Activated gamma-delta T cell (primary cell): ENCODE results near the gene ALPI.

Experiments
- DNase-seq: peaks from one replicate; lab custom pipeline; 2025; lab: John Stamatoyannopoulos, UW

ALPI gene

GRCh38 chr2:232497348-232497747 lies 41.4 kb downstream of the ALPI start:
- DNase-seq: no peak

GRCh38 chr2:232498452-232498851 lies 42.5 kb downstream of the ALPI start:
- no peak for DNase-seq

GRCh38 chr2:232501331-232501771 lies 45.4 kb downstream of the ALPI start:
- no peak for DNase-seq

DNA sequence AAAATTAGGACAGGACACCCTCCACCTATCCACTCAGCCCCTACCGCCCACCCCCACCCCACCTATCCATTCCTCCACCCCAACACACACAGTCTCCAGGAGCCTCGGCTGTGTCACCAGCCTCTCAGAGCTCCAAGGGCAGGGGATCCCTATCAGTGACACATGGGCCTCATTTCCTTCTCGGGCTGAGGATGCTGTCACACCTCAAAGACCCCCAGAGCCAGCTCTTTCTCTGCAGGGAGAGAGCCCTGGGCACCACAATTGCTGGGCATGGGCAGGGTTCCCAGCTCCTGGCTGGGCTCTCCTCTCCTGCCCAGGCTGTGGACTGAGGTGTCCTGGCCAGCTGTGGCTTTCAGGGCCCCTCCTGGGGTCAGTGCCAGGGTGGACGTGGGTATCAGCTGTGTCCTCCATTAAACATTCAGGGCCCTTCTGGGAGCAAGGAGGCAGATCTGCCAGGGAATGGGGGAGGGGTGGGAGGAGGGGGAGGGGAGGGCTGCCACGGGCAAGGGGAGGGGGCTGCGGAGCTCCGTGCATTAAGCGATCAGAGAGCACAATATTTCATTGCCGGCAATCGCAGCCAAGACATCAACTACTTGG lies 45.9 kb downstream of the ALPI start:
- no peak for DNase-seq

GRCh38 chr2:232502511-232502910 lies 46.6 kb downstream of the ALPI start:
- DNase-seq: no peak

GRCh38 chr2:232502911-232503808 lies 47.2 kb downstream of the ALPI start:
- DNase-seq: peak; percentile 26

DNA sequence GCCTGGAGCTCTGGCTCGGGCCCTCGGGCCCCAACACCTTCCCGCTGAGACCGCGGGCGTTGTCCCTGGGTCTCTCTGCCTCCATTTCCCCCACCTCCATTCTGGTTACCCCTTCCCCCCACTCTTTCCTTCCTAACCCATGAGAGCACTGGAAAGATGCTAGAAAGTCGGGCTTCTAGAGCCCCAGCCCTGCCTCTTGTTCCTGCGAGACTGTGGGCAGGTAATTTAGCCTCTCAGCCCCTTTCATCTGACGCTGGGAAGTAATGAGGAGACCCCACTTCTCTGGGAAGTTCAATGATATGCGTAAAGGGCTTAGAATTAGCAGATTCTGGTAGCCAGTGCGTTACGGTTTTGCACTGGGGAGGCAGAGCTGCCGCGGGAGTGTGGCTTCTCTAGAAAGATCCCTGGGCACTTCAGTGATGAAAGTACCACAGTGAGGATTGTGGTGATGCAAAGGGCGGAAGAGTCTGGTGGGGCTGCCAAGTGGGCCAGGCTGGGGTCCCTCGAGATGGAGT lies 47.9 kb downstream of the ALPI start:
- no peak for DNase-seq

GRCh38 chr2:232504438-232504837 lies 48.5 kb downstream of the ALPI start:
- no peak for DNase-seq

GRCh38 chr2:232505856-232506255 lies 49.9 kb downstream of the ALPI start:
- DNase-seq: no peak

DNA sequence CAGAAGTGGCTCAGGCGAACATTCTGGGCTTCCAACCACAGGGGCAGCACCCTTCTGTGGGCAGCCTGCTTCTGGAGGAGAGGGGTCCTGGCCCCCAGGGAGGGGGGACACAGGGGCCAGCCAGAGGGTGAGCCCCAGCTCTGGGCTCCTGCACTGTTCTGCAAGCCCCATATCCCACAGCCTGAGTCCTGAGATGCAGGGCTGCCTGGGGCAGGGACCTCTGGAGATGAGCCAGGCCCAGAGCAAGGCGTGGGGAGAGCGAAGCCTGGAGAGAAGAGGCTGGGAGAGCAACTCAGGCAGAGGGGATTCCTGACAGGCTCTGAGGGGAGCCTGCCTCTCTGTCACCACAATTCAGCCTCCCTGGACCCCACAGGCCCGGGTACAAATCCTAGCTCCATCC lies 50.8 kb downstream of the ALPI start:
- no peak for DNase-seq

GRCh38 chr2:232508251-232508650 lies 52.3 kb downstream of the ALPI start:
- DNase-seq: no peak
